ENCODE data around the gene KISS1.
A peak's percentile ranks its signal among the peaks of the same experiment; 100 is the strongest.

The KISS1 gene

DNA sequence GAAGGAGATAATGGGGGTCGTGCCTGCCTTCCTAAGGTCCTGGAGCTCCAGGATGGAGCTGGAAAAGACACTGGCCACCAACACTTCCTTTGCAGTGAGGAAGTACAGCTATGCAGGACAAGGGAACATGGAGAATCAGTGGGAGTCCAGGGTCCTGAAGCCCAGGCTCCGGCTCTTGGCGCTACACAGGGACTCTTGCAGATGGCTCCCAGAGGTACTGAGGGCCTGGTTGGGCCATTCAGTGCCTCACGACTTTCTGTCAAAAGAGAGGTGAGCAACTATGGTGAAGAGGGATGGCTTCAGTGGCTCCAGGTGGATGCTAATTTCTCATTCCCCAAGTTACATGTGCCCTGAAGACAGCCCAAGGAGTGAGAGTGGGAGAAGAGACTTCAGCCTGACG lies 42.6 kb downstream of the KISS1 start:
- DNase-seq, result no peak

DNA sequence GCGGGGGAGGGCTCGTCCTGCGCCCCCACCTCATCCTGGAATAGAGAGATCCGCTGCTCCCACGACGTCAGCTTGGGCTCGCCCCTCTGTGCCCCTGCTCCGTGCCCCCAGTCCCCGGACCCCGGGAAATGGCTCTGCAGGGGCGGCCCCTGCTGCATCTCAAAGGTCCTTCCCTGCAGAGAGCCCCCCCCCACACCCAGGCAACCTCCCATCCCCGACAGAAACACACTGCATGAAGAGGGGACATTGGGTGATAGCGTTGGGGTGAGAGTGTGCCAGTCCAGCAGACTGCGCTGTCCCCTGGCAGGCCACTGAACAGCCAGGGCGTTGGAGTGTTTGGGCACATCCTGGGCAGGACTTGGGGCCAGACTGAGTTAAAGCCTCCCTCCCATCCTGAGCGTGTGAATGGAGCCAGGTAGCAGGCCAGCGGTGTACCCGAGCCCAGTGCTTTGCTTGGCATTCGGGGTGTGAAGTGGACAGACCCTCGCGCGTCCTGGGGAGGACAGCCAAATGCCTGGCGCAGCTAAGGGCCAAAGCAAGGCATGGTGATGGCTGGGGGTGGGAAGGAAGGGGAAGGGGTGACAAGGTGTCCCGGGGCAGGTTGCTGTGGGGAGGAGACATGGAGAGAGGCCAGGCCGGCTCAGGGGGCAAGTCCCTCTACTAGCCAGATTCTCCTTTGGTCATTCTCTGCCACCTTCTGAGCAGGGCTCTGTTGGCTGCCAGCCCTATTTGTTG lies 43.8 kb downstream of the KISS1 start:
- DNase-seq, result no peak

DNA sequence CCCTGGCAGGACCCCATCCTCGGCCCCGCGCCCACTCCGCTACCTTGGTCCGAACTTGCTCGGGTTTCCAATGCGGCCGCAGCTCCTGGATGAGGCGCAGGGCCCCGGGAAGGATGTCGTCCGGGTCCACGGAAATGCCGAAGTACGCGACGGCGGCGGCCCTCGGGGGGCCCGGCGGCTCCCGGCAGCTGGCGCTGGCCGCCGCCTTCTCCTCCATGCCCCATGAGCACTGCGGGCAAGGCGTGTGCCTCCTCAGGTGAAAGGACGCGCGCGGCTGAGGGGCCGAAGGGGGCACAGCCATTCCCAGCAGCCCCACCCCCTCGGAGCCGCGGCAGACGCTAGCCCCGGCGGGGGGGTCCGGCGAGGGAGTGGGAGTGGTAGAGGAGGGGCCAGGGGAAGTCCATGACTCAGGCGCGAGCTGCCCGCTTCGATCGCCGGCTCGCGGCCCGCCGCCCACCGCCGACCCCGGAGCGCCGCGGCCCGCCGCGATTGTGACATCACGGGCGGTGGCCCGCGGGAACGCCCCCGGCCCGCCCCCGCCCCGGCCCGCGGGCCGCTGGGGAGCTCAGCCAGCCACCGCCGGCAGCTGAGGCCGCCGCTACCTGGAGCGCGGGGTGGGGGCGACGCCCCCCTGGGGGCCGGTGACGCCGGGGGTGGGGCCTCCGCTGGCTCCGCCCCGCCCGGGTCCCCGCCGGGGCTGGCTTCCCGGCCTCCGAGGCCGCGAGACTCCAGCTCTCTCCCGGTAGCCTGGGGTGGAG lies 44.6 kb downstream of the KISS1 start, which contains the start of gene ETNK2:
Gene ETNK2 (minus strand): TSS at position 493 of the 758 bp plus-strand sequence. CDS start 192 bp downstream, at position 301.
- DNase-seq, result peak; percentile 61

GRCh38 chr1:204150702-204151551 lies 45.4 kb downstream of the KISS1 start:
- no peak for DNase-seq

- no peak for DNase-seq
Observed at GRCh38 chr1:204149635-204150565, 46.4 kb downstream of the KISS1 start.

- DNase-seq, result no peak
Observed at GRCh38 chr1:204149107-204149506, 47.2 kb downstream of the KISS1 start.

- DNase-seq, result no peak
Observed at GRCh38 chr1:204147406-204148383, 48.6 kb downstream of the KISS1 start.

DNA sequence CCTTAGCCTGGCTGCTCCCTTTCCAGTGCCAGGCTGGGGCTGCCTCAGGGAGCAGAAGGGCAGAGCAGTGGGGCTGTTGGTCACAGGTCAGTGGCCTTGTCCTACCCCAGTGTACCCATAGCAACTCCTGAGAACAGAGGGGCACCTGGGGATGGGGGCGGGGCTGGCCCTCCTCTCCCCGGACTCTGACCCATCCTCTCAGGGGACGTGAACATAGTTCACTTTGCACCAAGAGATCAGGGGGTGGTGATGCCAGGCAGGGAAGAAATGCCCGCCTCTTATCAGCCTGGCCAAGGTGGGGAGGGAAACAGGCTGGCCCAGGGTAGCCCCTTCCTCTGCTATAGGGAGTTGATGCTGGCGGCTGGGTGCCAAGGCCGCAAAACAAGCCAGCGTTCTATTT lies 49.3 kb downstream of the KISS1 start:
- no peak for DNase-seq

GRCh38 chr1:204146309-204146708 lies 50.0 kb downstream of the KISS1 start:
- DNase-seq, result no peak

GRCh38 chr1:204145033-204145504 lies 51.2 kb downstream of the KISS1 start:
- no peak for DNase-seq

- no peak for DNase-seq
Observed at GRCh38 chr1:204143276-204144041, 52.8 kb downstream of the KISS1 start.

DNA sequence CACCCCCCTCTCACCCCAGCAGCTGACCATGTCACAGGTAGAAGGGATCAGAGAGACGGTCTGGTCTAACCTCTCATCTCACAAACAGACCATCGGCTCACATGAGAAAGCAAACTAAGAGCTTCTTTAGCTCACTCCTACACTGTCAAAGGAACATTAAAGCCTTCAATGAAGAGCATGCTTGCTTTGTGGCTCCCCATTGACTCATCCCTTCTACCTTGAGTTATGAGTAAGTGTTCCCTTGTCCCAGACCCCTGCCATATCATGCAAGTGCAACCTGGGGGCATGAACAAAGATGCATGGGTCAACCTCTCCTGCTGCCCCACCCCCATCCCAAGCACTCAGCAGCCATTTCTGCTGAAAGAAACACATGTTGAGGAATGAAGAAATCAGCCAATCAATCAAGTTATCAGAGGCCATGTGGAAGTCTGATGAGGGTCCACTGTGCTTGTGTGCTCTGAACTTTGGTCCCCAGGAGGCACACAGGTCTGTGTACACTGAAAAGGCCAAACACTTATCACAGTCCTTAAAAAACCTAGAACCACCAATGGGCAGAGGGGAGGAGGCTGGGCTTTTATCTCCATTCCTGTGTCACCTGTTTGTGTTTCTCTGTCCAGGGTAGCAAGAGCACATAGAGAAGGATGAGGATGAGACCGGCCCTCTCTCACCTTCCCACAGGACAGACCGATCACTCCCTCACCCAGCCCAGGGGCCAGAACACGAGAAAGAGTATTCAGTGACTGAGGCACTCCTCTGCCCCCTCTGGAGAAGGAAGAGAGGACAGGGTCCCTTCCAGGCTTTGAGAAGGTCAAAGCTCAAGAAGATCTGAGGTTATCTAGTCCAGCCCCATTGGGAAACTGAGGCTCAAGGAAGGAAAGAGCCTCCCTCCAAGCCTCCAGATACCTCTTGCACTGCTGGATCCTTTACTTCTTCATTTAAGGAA lies 54.0 kb downstream of the KISS1 start:
- no peak for DNase-seq

- DNase-seq, result no peak
Observed at GRCh38 chr1:204141131-204141530, 55.2 kb downstream of the KISS1 start.

All from effector CD8-positive, alpha-beta T cell (primary cell).